Mesenchymal stem cell (in vitro differentiated cells and primary cell): Measurements from ENCODE around the gene GNG8.

Source experiments
- DNase-seq: peaks from one replicate; pipeline ENCODE4 v3.0.0-alpha.2; 2013
- H2AFZ ChIP-seq: one replicate; pipeline ENCODE4 v1.6.1; 2013; ENCODE audit warnings: low read depth, mild to moderate bottlenecking, control low read depth, inconsistent platforms, low read length, moderate library complexity
- H2AK5ac ChIP-seq: 2 replicates; pipeline ENCODE4 v1.6.1; 2013; ENCODE audit warnings: low read length, moderate library complexity, mild to moderate bottlenecking, inconsistent platforms; ENCODE audit not compliant: severe bottlenecking
- H2BK120ac ChIP-seq: one replicate; pipeline ENCODE4 v1.6.1; 2013; ENCODE audit warnings: low read depth, mild to moderate bottlenecking, inconsistent platforms, low read length, moderate library complexity
- H2BK12ac ChIP-seq, 2 experiments: one replicate each; pipeline ENCODE4 v1.6.1; 2013; ENCODE audit warnings: inconsistent platforms in 2 of 2, low read length in 2 of 2, mild to moderate bottlenecking in 2 of 2, moderate library complexity in 2 of 2, control low read depth in 1 of 2
- H2BK15ac ChIP-seq: one replicate; pipeline ENCODE4 v1.6.1; 2013; ENCODE audit warnings: mild to moderate bottlenecking, low read depth, inconsistent platforms; ENCODE audit not compliant: poor library complexity, severe bottlenecking
- H2BK5ac ChIP-seq: 2 replicates; pipeline ENCODE4 v1.6.1; 2013; ENCODE audit warnings: low read depth, mild to moderate bottlenecking, low read length, control low read depth, inconsistent platforms; ENCODE audit not compliant: poor library complexity, severe bottlenecking
- H3K14ac ChIP-seq, 2 experiments: one replicate each; pipeline ENCODE4 v1.6.1; 2013; ENCODE audit warnings: inconsistent platforms in 2 of 2, low read length in 2 of 2, control low read depth in 1 of 2, mild to moderate bottlenecking in 1 of 2, moderate library complexity in 1 of 2
- H3K18ac ChIP-seq, 2 experiments: one replicate each; pipeline ENCODE4 v1.6.1; 2013; ENCODE audit warnings: inconsistent platforms in 2 of 2, low read length in 2 of 2, control low read depth in 1 of 2, low read depth in 1 of 2, mild to moderate bottlenecking in 1 of 2
- H3K23ac ChIP-seq, 2 experiments: one replicate each; pipeline ENCODE4 v1.6.1; 2013; ENCODE audit warnings: inconsistent platforms in 2 of 2, low read length in 2 of 2, mild to moderate bottlenecking in 2 of 2, moderate library complexity in 2 of 2, control low read depth in 1 of 2
- H3K27ac ChIP-seq: 2 replicates; pipeline ENCODE4 v1.5.1; 2013; ENCODE audit warnings: mild to moderate bottlenecking, moderate library complexity, low read length, control low read depth, inconsistent platforms; ENCODE audit not compliant: poor library complexity, severe bottlenecking
- H3K27me3 ChIP-seq, 2 experiments: 2 replicates each; pipeline versions ENCODE4 v1.6.1 to v1.7.0; 2013; ENCODE audit warnings: low read length in 2 of 2, mild to moderate bottlenecking in 2 of 2, moderate library complexity in 2 of 2, control low read depth in 1 of 2, inconsistent platforms in 1 of 2; ENCODE audit not compliant: control insufficient read depth in 1 of 2, insufficient read depth in 1 of 2
- H3K36me3 ChIP-seq, 2 experiments: 2 replicates each; pipeline versions ENCODE4 v1.6.1 to v1.7.0; 2013; ENCODE audit warnings: low read length in 2 of 2, control low read depth in 1 of 2, inconsistent platforms in 1 of 2, low read depth in 1 of 2, mild to moderate bottlenecking in 1 of 2; ENCODE audit not compliant: insufficient read depth in 2 of 2, control insufficient read depth in 1 of 2
- H3K4ac ChIP-seq, 2 experiments: one replicate each; pipeline ENCODE4 v1.6.1; 2013; ENCODE audit warnings: inconsistent platforms in 2 of 2, low read length in 2 of 2, mild to moderate bottlenecking in 2 of 2, moderate library complexity in 2 of 2, control low read depth in 1 of 2, low read depth in 1 of 2
- H3K4me1 ChIP-seq: 2 replicates; pipeline ENCODE4 v1.6.1; 2013; ENCODE audit warnings: low read depth, low read length, control low read depth; ENCODE audit not compliant: control insufficient read depth, insufficient read depth
- H3K4me2 ChIP-seq: 2 replicates; pipeline ENCODE4 v1.6.1; 2013; ENCODE audit warnings: low read length, mild to moderate bottlenecking, inconsistent platforms; ENCODE audit not compliant: poor library complexity, severe bottlenecking
- H3K4me3 ChIP-seq, 2 experiments: 2 replicates each; pipeline versions ENCODE4 v1.5.1 to v1.7.0; 2013; ENCODE audit warnings: low read length in 2 of 2, mild to moderate bottlenecking in 2 of 2, control low read depth in 1 of 2, low read depth in 1 of 2; ENCODE audit not compliant: insufficient read depth in 1 of 2
- H3K79me1 ChIP-seq: replicated peaks from 2 replicates; pipeline ENCODE4 v1.6.1; 2013; ENCODE audit warnings: mild to moderate bottlenecking, control low read depth, low read length, inconsistent platforms; ENCODE audit not compliant: poor library complexity, severe bottlenecking
- H3K9ac ChIP-seq: 2 replicates; pipeline ENCODE4 v1.7.0; 2013; ENCODE audit warnings: mild to moderate bottlenecking, low read length, moderate library complexity
- H3K9me3 ChIP-seq: 2 replicates; pipeline ENCODE4 v1.7.0; 2013; ENCODE audit warnings: mild to moderate bottlenecking, low read length; ENCODE audit not compliant: control insufficient read depth
- H4K8ac ChIP-seq: one replicate; pipeline ENCODE4 v1.6.1; 2013; ENCODE audit warnings: inconsistent platforms, mild to moderate bottlenecking, low read length, moderate library complexity
- H4K91ac ChIP-seq: one replicate; pipeline ENCODE4 v1.6.1; 2013; ENCODE audit warnings: mild to moderate bottlenecking, low read length, inconsistent platforms
- WGBS: methylation state at CpG from one replicate; pipeline ENCODE4 v1.1.7; 2013; ENCODE audit warnings: mixed read lengths; 5-methylcytosine and 5-hydroxymethylcytosine counted together

GNG8 gene

DNA sequence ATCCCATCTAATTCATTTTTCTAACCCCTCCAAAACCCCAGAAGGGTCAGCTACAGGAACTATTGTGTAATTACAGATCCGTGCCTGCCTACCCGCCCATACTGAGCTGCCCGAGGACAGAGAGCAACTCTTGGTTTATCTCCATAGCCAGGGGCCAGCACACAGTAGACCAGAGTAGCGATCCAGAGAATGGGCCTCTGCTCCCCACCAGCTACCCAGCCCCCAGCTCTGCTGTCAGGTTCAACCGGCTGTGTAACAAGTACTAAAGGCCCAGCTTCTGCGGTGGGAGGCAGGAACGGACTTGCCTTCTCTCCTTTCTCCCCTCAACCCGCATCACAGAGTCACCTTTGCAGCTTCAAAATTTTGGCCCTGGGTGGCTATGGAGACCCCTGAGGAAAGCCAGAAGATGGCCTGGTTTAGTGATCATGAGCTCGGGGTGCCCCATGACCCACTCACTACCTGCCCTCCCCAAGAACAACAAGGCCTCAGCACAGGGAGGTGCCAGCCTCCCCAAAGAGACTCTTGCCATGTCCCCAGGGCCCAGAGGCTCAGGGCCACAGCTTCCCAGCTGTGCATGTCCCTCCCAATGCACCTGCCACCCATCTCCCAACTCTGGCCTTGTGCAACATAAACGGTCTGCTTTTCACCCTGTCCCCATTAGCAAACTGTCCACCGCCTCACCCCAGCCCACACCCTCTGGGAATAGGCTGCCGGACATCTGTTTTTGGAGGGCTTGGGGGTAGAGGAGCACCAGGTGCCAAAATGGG lies 29.1 kb downstream of the GNG8 start:
- H3K4me2 ChIP-seq, result no peak overlapping the region
- H2BK12ac ChIP-seq, result no peak overlapping the region
- no peaks in the 10 kb centered on the region for H3K27me3 ChIP-seq
- peaks cover 34% of the 10 kb centered on the region for H3K79me1 ChIP-seq
- peak overlapping the region; percentile 9 for H3K9ac ChIP-seq
- H2BK120ac ChIP-seq, result no peak overlapping the region
- no peaks in the 10 kb centered on the region for H3K9me3 ChIP-seq
- no peak overlapping the region for H3K23ac ChIP-seq
- no peak overlapping the region for H2AK5ac ChIP-seq
- H3K27ac ChIP-seq, result no peak overlapping the region
- H2BK5ac ChIP-seq, result no peak overlapping the region
- peaks cover 56 to 70% of the 10 kb centered on the region in 2 experiments for H3K36me3 ChIP-seq
- 97% methylated on average over 9 of the region's 12 CpGs for WGBS
- no peak for DNase-seq
- H2BK15ac ChIP-seq, result no peak overlapping the region
- no peak overlapping the region for H2AFZ ChIP-seq
- H4K8ac ChIP-seq, result no peak overlapping the region
- H3K14ac ChIP-seq, result no peak overlapping the region
- H4K91ac ChIP-seq, result no peak overlapping the region
- H3K18ac ChIP-seq, result no peak overlapping the region
- peaks cover 21% of the 10 kb centered on the region for H3K4me1 ChIP-seq
- H3K4me3 ChIP-seq, result no peak overlapping the region
- H3K4ac ChIP-seq, result no peak overlapping the region

- Histone ChIP-seq H3K79me1 (peaks cover 34% of the 10 kb centered on the region), H3K4me3 (no peak overlapping the region), H3K27ac (no peak overlapping the region), H3K18ac (no peak overlapping the region), H4K8ac (no peak overlapping the region), H3K27me3 (no peaks in the 10 kb centered on the region), H3K36me3 (peaks cover 55 to 68% of the 10 kb centered on the region in 2 experiments), H2BK12ac (no peak overlapping the region), H2AFZ (no peak overlapping the region), H4K91ac (peak overlapping the region; percentile 25), H3K4ac (no peak overlapping the region), H3K9me3 (no peaks in the 10 kb centered on the region), H2BK5ac (no peak overlapping the region), H3K23ac (no peak overlapping the region), H3K14ac (no peak overlapping the region), H2BK120ac (no peak overlapping the region), H2BK15ac (no peak overlapping the region), H2AK5ac (no peak overlapping the region), H3K4me1 (peaks cover 21% of the 10 kb centered on the region), H3K4me2 (no peak overlapping the region), H3K9ac (peak overlapping the region; percentile 55)
- WGBS, result 93% methylated on average over 11 of the region's 11 CpGs
- DNase-seq, result no peak
These were observed 30.0 kb downstream of the GNG8 start for GRCh38 chr19:46606019-46606418.

DNA sequence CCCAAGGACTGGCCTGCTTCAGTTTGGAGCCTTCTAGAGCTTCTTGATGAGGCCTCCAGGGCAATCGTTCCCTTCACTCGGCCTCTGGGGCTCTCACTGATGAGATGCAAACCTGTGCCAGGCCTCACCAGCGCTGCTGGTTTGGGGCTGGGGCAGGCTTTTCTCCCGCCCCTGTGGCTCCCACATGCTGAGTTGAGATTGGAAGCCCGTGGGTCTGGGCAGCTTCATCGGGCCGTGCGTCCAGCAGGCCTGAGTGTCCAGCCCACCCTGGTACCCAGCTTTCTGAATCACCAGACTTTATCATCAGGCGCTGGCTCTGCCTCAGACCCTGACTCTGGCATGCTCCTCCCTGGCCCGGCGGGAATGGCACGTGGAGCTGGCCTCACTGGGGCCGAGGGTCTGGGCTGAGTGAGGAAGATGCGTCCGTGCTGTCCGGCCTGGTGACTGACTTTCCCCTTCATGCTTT lies 30.6 kb downstream of the GNG8 start:
- Histone ChIP-seq H3K4me1 (peaks cover 21% of the 10 kb centered on the region), H3K9ac (peak overlapping the region; percentile 55), H2BK12ac (no peak overlapping the region), H2BK5ac (no peak overlapping the region), H3K27ac (no peak overlapping the region), H3K36me3 (peaks cover 49 to 61% of the 10 kb centered on the region in 2 experiments), H3K79me1 (peaks cover 34% of the 10 kb centered on the region), H4K91ac (no peak overlapping the region), H3K9me3 (no peaks in the 10 kb centered on the region), H3K18ac (no peak overlapping the region), H3K23ac (no peak overlapping the region), H2AFZ (no peak overlapping the region), H3K4ac (no peak overlapping the region), H4K8ac (no peak overlapping the region), H3K4me3 (no peak overlapping the region), H3K14ac (no peak overlapping the region), H3K27me3 (no peaks in the 10 kb centered on the region), H2AK5ac (no peak overlapping the region), H2BK15ac (no peak overlapping the region), H2BK120ac (no peak overlapping the region), H3K4me2 (no peak overlapping the region)
- WGBS, result 93% methylated on average over 16 of the region's 16 CpGs
- DNase-seq, result no peak

GRCh38 chr19:46604781-46605355 lies 31.1 kb downstream of the GNG8 start:
- peaks cover 26% of the 10 kb centered on the region for H3K4me1 ChIP-seq
- H3K36me3 ChIP-seq, result peaks cover 45 to 56% of the 10 kb centered on the region in 2 experiments
- H2BK5ac ChIP-seq, result no peak overlapping the region
- H2BK15ac ChIP-seq, result no peak overlapping the region
- no peaks in the 10 kb centered on the region for H3K9me3 ChIP-seq
- H3K79me1 ChIP-seq, result peaks cover 35% of the 10 kb centered on the region
- no peak overlapping the region for H3K4ac ChIP-seq
- no peak overlapping the region for H3K18ac ChIP-seq
- no peak overlapping the region for H3K14ac ChIP-seq
- H2AFZ ChIP-seq, result no peak overlapping the region
- no peak overlapping the region for H2BK12ac ChIP-seq
- H3K4me3 ChIP-seq, result no peak overlapping the region
- no peak for DNase-seq
- no peak overlapping the region for H2AK5ac ChIP-seq
- H4K8ac ChIP-seq, result no peak overlapping the region
- no peak overlapping the region for H3K27ac ChIP-seq
- no peak overlapping the region for H4K91ac ChIP-seq
- no peak overlapping the region for H2BK120ac ChIP-seq
- peak overlapping the region; percentile 100 for H3K9ac ChIP-seq
- WGBS, result 91% methylated on average over 13 of the region's 13 CpGs
- no peak overlapping the region for H3K23ac ChIP-seq
- no peak overlapping the region for H3K4me2 ChIP-seq
- H3K27me3 ChIP-seq, result no peaks in the 10 kb centered on the region
